ENCODE measurements around the gene SKAP1. TPM values are rescaled to one million over a fixed set of nuclear protein-coding genes. Genes with fewer than 3 reads are reported as not detected.

Gene SKAP1
- total RNA-seq, 1 donor from 2014 or later = 5.1 TPM

- no peak overlapping the region for H3K4me3 ChIP-seq
- intact Hi-C loops (cut with DNase I) = no loop called here
- no peaks in the 10 kb centered on the region for H3K9me3 ChIP-seq
- no peak for DNase-seq
- ATAC-seq = no peak
- no peaks in the 10 kb centered on the region for H3K4me1 ChIP-seq
- H3K27me3 ChIP-seq = peaks cover 16% of the 10 kb centered on the region
- no peaks in the 10 kb centered on the region for H3K36me3 ChIP-seq
- no peak overlapping the region for H3K27ac ChIP-seq
- no peak for TF ChIP-seq CTCF (IDR thresholded peaks at IDR 0.05)
Observed at GRCh38 chr17:48231995-48232959, 197.7 kb downstream of the SKAP1 start.

DNA sequence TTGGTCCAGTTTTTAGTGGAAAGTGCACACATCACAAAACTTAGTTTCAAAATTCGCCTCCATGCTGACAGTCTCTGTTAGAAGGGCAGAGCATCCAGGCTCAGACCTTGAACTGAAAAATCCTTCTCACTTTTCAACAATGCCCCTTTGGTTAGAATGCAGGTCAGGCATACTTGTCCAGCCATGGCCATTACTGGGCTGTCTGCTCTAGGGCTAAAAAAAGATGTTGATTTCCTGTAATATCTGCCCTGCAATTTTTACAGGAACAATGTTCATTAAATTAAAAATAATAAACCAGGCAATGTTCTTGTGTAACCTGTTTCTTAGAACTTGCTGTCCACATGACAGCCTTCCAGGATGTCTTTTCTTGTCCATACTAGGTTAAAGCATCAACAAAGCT, 200.1 kb downstream of the SKAP1 start:
- Histone ChIP-seq H3K4me1 (no peaks in the 10 kb centered on the region), H3K4me3 (no peak overlapping the region), H3K36me3 (no peaks in the 10 kb centered on the region), H3K27me3 (peaks cover 25% of the 10 kb centered on the region), H3K27ac (no peak overlapping the region), H3K9me3 (no peaks in the 10 kb centered on the region)
- DNase-seq (no peak), ATAC-seq (no peak)
- TF ChIP-seq CTCF (IDR thresholded peaks at IDR 0.05) = no peak
- intact Hi-C loops (cut with DNase I) = no loop called here

GRCh38 chr17:48228720-48229119, 201.3 kb downstream of the SKAP1 start:
- ATAC-seq = no peak
- DNase-seq = no peak
- no peak overlapping the region for H3K4me3 ChIP-seq
- no peaks in the 10 kb centered on the region for H3K36me3 ChIP-seq
- intact Hi-C loops (cut with DNase I) = no loop called here
- no peaks in the 10 kb centered on the region for H3K9me3 ChIP-seq
- H3K4me1 ChIP-seq = no peaks in the 10 kb centered on the region
- peaks cover 25% of the 10 kb centered on the region for H3K27me3 ChIP-seq
- H3K27ac ChIP-seq = no peak overlapping the region
- no peak for TF ChIP-seq CTCF (IDR thresholded peaks at IDR 0.05)

GRCh38 chr17:48225725-48226567, 204.1 kb downstream of the SKAP1 start:
- ATAC-seq (no peak), DNase-seq (no peak)
- H3K27me3 ChIP-seq = peaks cover 11% of the 10 kb centered on the region
- H3K4me3 ChIP-seq = no peak overlapping the region
- no peak overlapping the region for H3K27ac ChIP-seq
- intact Hi-C loops (cut with DNase I) = no loop called here
- H3K36me3 ChIP-seq = no peaks in the 10 kb centered on the region
- H3K9me3 ChIP-seq = no peaks in the 10 kb centered on the region
- H3K4me1 ChIP-seq = no peaks in the 10 kb centered on the region
- no peak for TF ChIP-seq CTCF (IDR thresholded peaks at IDR 0.05)

DNA sequence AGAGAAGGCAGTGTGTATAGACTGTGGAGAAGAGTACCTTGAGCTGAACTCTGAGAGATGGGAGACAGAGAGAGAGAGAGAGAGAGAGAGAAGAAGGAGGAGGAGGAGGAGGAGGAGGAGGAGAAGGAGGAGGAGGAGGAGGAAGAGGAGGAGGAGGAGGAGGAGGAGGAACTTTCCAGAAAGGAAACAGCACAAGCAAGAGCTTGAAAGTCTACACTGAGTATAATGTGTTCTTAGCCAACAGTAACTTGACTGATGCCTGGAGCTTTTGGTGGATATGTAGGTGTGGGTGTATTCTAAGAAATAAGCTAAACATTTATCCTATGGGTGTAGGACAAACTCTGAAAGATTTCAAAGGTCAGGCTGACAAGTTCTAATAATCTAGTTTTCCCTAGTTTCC, 206.1 kb downstream of the SKAP1 start:
- no peak for TF ChIP-seq CTCF (IDR thresholded peaks at IDR 0.05)
- DNase-seq = no peak
- peaks cover 10% of the 10 kb centered on the region for H3K27me3 ChIP-seq
- H3K4me3 ChIP-seq = no peak overlapping the region
- H3K36me3 ChIP-seq = no peaks in the 10 kb centered on the region
- no peak for ATAC-seq
- no peaks in the 10 kb centered on the region for H3K4me1 ChIP-seq
- no peaks in the 10 kb centered on the region for H3K9me3 ChIP-seq
- H3K27ac ChIP-seq = no peak overlapping the region
- intact Hi-C loops (cut with DNase I) = no loop called here
